IMR-90 (cell line): ENCODE data around the gene CACNA1I. TPM values are rescaled to one million over a fixed set of nuclear protein-coding genes. Genes with fewer than 3 reads are reported as not detected.

ENCODE experiments used
- ATAC-seq: fragments of 200-7000 bp; cut with Tn5 transposase; 2 replicates; pipeline ENCODE4 v1.9.1; 2020; ENCODE audit warnings: low read depth, mild to moderate bottlenecking, moderate library complexity
- BruUV-seq: library from RNA; stranded (reverse); fragments of 400-500 nt; replicated peaks from 2 replicates; lab custom pipeline; 2021; lab: Mats Ljungman, UMichigan
- CTCF ChIA-PET: fragments of 300-600 bp; formaldehyde crosslinking; extraction: SDS; loops from one replicate; lab custom pipeline; 2021; ENCODE audit warnings: antibody characterized with exemption; lab: Yijun Ruan, JAX
- POLR2A ChIA-PET: fragments of 300-600 bp; sonication (Branson Sonifier 250); formaldehyde crosslinking; loops from one replicate; lab custom pipeline; 2022; ENCODE audit warnings: antibody characterized with exemption; ENCODE audit not compliant: unreplicated experiment; lab: Charles Lee
- DNase-seq: peaks from one replicate; pipeline ENCODE4 v3.0.0; 2013
- H2AFZ ChIP-seq: replicated peaks from 2 replicates; pipeline ENCODE3; 2013; ENCODE audit warnings: low read length, mild to moderate bottlenecking; ENCODE audit not compliant: poor library complexity
- H2AK5ac ChIP-seq: 2 replicates; pipeline ENCODE4 v1.6.1; 2013; ENCODE audit warnings: low read depth, low read length, inconsistent platforms
- H2AK9ac ChIP-seq: replicated peaks from 2 replicates; pipeline ENCODE3; 2013; ENCODE audit warnings: mild to moderate bottlenecking, low read depth, low read length, moderate library complexity; ENCODE audit not compliant: poor library complexity
- H2BK120ac ChIP-seq: 2 replicates; pipeline ENCODE4 v1.6.1; 2013; ENCODE audit warnings: low read depth, low read length, inconsistent platforms
- H2BK15ac ChIP-seq: 3 replicates; pipeline ENCODE4 v1.6.1; 2013; ENCODE audit warnings: low read depth, low read length, inconsistent platforms
- H2BK20ac ChIP-seq: 2 replicates; pipeline ENCODE4 v1.6.1; 2013; ENCODE audit warnings: low read depth, mild to moderate bottlenecking, inconsistent platforms, low read length, moderate library complexity
- H2BK5ac ChIP-seq: 2 replicates; pipeline ENCODE4 v1.6.1; 2013; ENCODE audit warnings: mild to moderate bottlenecking, low read depth, low read length, inconsistent platforms; ENCODE audit not compliant: poor library complexity, severe bottlenecking
- H3K14ac ChIP-seq: replicated peaks from 2 replicates; pipeline ENCODE4 v1.6.1; 2013; ENCODE audit warnings: low read depth, low read length, inconsistent platforms
- H3K18ac ChIP-seq: 2 replicates; pipeline ENCODE4 v1.6.1; 2013; ENCODE audit warnings: low read depth, low read length, control low read depth
- H3K23ac ChIP-seq: 2 replicates; pipeline ENCODE4 v1.6.1; 2013; ENCODE audit warnings: low read depth, low read length, inconsistent platforms
- H3K27ac ChIP-seq: 2 replicates; pipeline ENCODE4 v1.5.1; 2013; ENCODE audit warnings: mild to moderate bottlenecking, control low read depth, low read length; ENCODE audit not compliant: insufficient read depth
- H3K27me3 ChIP-seq: 2 replicates; pipeline ENCODE4 v1.6.1; 2013; ENCODE audit warnings: low read length; ENCODE audit not compliant: control insufficient read depth, insufficient read depth
- H3K36me3 ChIP-seq: 2 replicates; pipeline ENCODE4 v1.6.1; 2013; ENCODE audit warnings: low read length, mixed read lengths; ENCODE audit not compliant: control insufficient read depth, insufficient read depth
- H3K4ac ChIP-seq: 2 replicates; pipeline ENCODE4 v1.6.1; 2013; ENCODE audit warnings: low read depth, low read length, inconsistent platforms
- H3K4me1 ChIP-seq: 2 replicates; pipeline ENCODE4 v1.6.1; 2013; ENCODE audit warnings: low read length, mixed read lengths; ENCODE audit not compliant: control insufficient read depth, insufficient read depth
- H3K4me2 ChIP-seq: 2 replicates; pipeline ENCODE4 v1.6.1; 2013; ENCODE audit warnings: low read depth, mild to moderate bottlenecking, control low read depth, low read length, moderate library complexity
- H3K4me3 ChIP-seq: 2 replicates; pipeline ENCODE4 v1.5.1; 2013; ENCODE audit warnings: low read depth, mild to moderate bottlenecking, control low read depth, low read length, moderate library complexity; ENCODE audit not compliant: insufficient read depth
- H3K56ac ChIP-seq: 2 replicates; pipeline ENCODE4 v1.6.1; 2013; ENCODE audit warnings: low read length, inconsistent platforms; ENCODE audit not compliant: insufficient read depth; ENCODE audit errors: extremely low read depth
- H3K79me1 ChIP-seq, 2 experiments: 2 replicates each; pipeline ENCODE4 v1.6.1; 2013; ENCODE audit warnings: low read length in 2 of 2, inconsistent platforms in 1 of 2, low read depth in 1 of 2
- H3K9ac ChIP-seq: 2 replicates; pipeline ENCODE4 v1.6.1; 2013; ENCODE audit warnings: low read depth, low read length, control low read depth
- H3K9me1 ChIP-seq: 2 replicates; pipeline ENCODE4 v1.6.1; 2013; ENCODE audit warnings: low read length, inconsistent platforms; ENCODE audit not compliant: insufficient read depth
- H3K9me3 ChIP-seq: 2 replicates; pipeline ENCODE4 v1.6.1; 2013; ENCODE audit warnings: low read length; ENCODE audit not compliant: control insufficient read depth, insufficient read depth
- H4K20me1 ChIP-seq: 2 replicates; pipeline ENCODE4 v1.6.1; 2013; ENCODE audit warnings: low read length, inconsistent platforms; ENCODE audit not compliant: insufficient read depth
- H4K5ac ChIP-seq: 2 replicates; pipeline ENCODE4 v1.6.1; 2013; ENCODE audit warnings: mild to moderate bottlenecking, low read depth, low read length, control low read depth
- H4K8ac ChIP-seq, 2 experiments: 2 replicates each; pipeline ENCODE4 v1.6.1; 2013; ENCODE audit warnings: low read depth in 2 of 2, low read length in 2 of 2, control low read depth in 1 of 2, inconsistent platforms in 1 of 2
- H4K91ac ChIP-seq: 2 replicates; pipeline ENCODE4 v1.6.1; 2013; ENCODE audit warnings: low read depth, low read length, inconsistent platforms; ENCODE audit not compliant: insufficient read depth
- CEBPB ChIP-seq: IDR thresholded peaks from 2 replicates; pipeline ENCODE4 v1.6.1; 2012; ENCODE audit warnings: low read depth, low read length, improper control_type of control experiment
- ELK1 ChIP-seq: fragments of 150-350 bp; IDR thresholded peaks from 2 replicates; pipeline ENCODE4 v1.6.1; 2016; ENCODE audit warnings: low read depth, mild to moderate bottlenecking, low read length, moderate library complexity, borderline replicate concordance
- FOS ChIP-seq: fragments of 150-350 bp; IDR thresholded peaks from 2 replicates; pipeline ENCODE4 v1.6.1; 2016; ENCODE audit warnings: low read depth, low read length
- MAFK ChIP-seq: IDR thresholded peaks from 2 replicates; pipeline ENCODE4 v1.6.1; 2012; ENCODE audit warnings: low read depth, low read length, improper control_type of control experiment
- MAZ ChIP-seq: IDR thresholded peaks from 2 replicates; pipeline ENCODE4 v1.6.1; 2012; ENCODE audit warnings: low read depth, mild to moderate bottlenecking, low read length, improper control_type of control experiment, moderate library complexity, borderline replicate concordance
- MXI1 ChIP-seq: IDR thresholded peaks from 2 replicates; pipeline ENCODE4 v1.6.1; 2012; ENCODE audit warnings: low read depth, mild to moderate bottlenecking, low read length, moderate library complexity, borderline replicate concordance
- NFE2L2 ChIP-seq: fragments of 150-350 bp; IDR thresholded peaks from 2 replicates; pipeline ENCODE4 v1.6.1; 2016; ENCODE audit warnings: low read depth, mild to moderate bottlenecking, low read length
- RAD21 ChIP-seq: IDR thresholded peaks from 2 replicates; pipeline ENCODE4 v1.6.1; 2012; ENCODE audit warnings: low read length, improper control_type of control experiment
- RCOR1 ChIP-seq: IDR thresholded peaks from 2 replicates; pipeline ENCODE4 v1.6.1; 2012; ENCODE audit warnings: mild to moderate bottlenecking, low read length, improper control_type of control experiment; ENCODE audit not compliant: insufficient replicate concordance
- RFX5 ChIP-seq: IDR thresholded peaks from 2 replicates; pipeline ENCODE4 v1.8.0; 2012; ENCODE audit warnings: low read depth, mild to moderate bottlenecking, low read length, moderate library complexity
- WGBS, 2 experiments: methylation state at CpG; one replicate each; pipeline versions ENCODE4 v1.1.5 to v1.1.7; 2013; ENCODE audit warnings: missing lambda C conversion rate in 2 of 2; ENCODE audit not compliant: insufficient read length in 1 of 2; ENCODE audit errors: extremely low coverage in 2 of 2; 5-methylcytosine and 5-hydroxymethylcytosine counted together
- dilution Hi-C: fragments of 300-500 bp; cut with HindIII; formaldehyde crosslinking; loops from one replicate; pipeline ENCODE4 v1.14.3; 2018; ENCODE audit warnings: low sequenced_read_pairs; ENCODE audit not compliant: unreplicated experiment
- in situ Hi-C: fragments of 300-500 bp; cut with MboI; formaldehyde crosslinking; loops from 3 replicates; pipeline ENCODE4 v1.14.3; 2019; ENCODE audit warnings: low sequenced_read_pairs, inconsistent platforms, mixed read lengths
- intact Hi-C: fragments of 100-400 bp; cut with micrococcal nuclease; formaldehyde crosslinking; loops from 2 replicates; pipeline ENCODE4 v1.10.0; 2022
- polyA plus RNA-seq, 3 experiments: library from polyadenylated mRNA; depleted of rRNA; stranded (reverse); fragments of >200 nt; gene quantifications; 2 replicates each; pipeline ENCODE4 v1.2.3, GENCODE V29; 2012; ENCODE audit warnings: low replicate concordance in 1 of 3
- total RNA-seq: library from RNA; depleted of rRNA; stranded (reverse); fragments of >200 nt; gene quantifications from 2 replicates; pipeline ENCODE4 v1.2.3, GENCODE V29; 2012

CACNA1I gene
- total and polyA plus RNA-seq, 2 of the 4 experiments (the other 2 are of a cell fraction), result under 0.01 to 0.02 TPM

GRCh38 chr22:39601180-39601535, 30.6 kb downstream of the CACNA1I start:
- Histone ChIP-seq H3K56ac (no peak overlapping the region), H3K79me1 (no peaks in the 10 kb centered on the region), H3K4me3 (no peak overlapping the region), H2BK5ac (no peak overlapping the region), H3K9me1 (no peaks in the 10 kb centered on the region), H2BK15ac (no peak overlapping the region), H3K36me3 (no peaks in the 10 kb centered on the region), H3K23ac (no peak overlapping the region), H3K4me1 (no peaks in the 10 kb centered on the region; the same call in 1 of the 2 replicates), H2AK9ac (no peak overlapping the region), H3K18ac (no peak overlapping the region), H3K27me3 (peaks cover 43% of the 10 kb centered on the region), H3K4me2 (no peak overlapping the region), H3K4ac (no peak overlapping the region), H3K9me3 (peaks cover 7% of the 10 kb centered on the region; the same call in 1 of the 2 replicates), H4K91ac (no peak overlapping the region), H4K20me1 (no peaks in the 10 kb centered on the region), H4K8ac (no peak overlapping the region), H2AK5ac (no peak overlapping the region), H3K27ac (no peak overlapping the region), H2BK20ac (no peak overlapping the region), H2AFZ (no peak overlapping the region), H3K14ac (no peak overlapping the region), H4K5ac (no peak overlapping the region), H2BK120ac (no peak overlapping the region), H3K9ac (no peak overlapping the region)
- no peak for DNase-seq
- ChIA-PET CTCF (no interaction called here), POLR2A (no interaction called here)
- BruUV-seq, result no TSS peak
- 33% methylated on average over 6 of the region's 9 CpGs; no CpG with 5 or more reads in 1 of the 2 experiments for WGBS, 2 experiments
- dilution Hi-C loops, result no loop called here
- no peak for ATAC-seq
- in situ Hi-C loops, result no loop called here
- intact Hi-C loops, result no loop called here
- TF ChIP-seq FOS (no peak), MAZ (no peak), NFE2L2 (no peak), CEBPB (no peak), RAD21 (no peak), RFX5 (no peak), MAFK (no peak), RCOR1 (no peak), MXI1 (no peak), ELK1 (no peak)
